HG03520 (cell line): ENCODE data around the gene LHX5.

Experiments used
- ATAC-seq: cut with Tn5 transposase; IDR thresholded peaks from one replicate; pipeline ENCODE4 v1.9.1; 2021; ENCODE audit warnings: mild to moderate bottlenecking, moderate library complexity; ENCODE audit not compliant: unreplicated experiment

Gene LHX5

DNA sequence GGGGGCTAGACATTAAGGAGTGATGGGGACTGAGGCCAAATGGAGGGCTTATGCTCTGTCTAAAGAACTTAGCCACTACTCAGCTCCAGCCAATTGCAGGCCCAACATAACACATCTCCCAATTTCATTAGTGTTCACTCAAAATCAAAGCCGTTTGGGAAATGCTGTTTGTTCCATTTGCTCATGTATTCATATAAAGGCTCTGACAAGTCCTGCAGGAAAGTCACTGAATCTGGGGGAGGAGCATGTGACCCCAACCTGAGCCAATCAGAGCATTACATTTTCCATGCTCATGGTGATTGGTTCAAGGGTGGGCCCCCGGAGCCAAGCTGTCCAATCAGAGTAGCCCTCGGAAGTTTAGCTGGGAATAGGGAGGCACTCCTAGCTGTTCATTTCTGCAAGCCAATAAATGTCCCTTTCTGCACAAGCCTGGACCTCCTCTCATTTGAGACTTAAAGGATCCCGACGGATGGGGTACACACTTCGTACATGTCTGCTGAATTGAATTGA is 28.6 kb downstream of the LHX5 start:
- no peak for ATAC-seq

DNA sequence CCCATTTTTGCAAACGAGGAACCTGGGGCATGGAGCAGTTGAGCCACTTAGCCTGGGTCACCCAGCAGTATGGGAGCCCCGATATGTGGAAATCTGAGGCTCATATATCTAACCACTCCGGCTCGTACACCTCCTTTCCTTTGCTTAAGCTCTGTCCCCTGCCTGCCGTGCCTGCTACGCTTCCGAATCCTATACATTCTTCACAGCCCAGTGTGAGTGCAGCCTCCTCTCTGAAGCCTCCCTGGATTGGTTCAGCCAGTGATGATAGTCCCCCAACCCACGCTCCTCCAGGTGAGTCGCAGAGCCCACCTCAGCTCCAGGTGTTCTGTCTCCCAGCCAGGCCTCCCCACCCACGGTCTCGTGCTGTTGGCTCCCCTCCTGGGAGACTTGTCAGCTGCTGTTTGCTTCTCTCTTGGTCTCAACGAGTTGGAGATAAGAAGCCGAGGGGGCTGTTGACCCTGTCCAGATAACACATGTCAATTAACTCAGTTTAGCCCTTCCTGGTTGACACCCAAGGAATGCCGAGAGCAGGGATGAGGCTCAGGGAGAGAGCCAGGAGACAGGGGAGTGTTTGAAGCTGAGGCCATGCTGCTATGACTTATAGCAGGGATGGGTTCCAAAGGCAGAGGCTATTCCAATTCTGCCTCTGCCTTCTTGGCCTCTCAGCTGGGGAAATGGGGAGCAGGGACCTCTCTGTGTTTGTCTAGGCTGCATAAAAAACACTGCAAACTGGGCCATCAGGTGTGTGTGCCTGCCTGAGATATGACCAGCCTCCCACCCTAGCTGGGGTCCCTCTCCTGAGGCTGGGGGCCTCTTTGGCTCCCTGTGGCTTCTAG is 30.5 kb downstream of the LHX5 start:
- no peak for ATAC-seq

DNA sequence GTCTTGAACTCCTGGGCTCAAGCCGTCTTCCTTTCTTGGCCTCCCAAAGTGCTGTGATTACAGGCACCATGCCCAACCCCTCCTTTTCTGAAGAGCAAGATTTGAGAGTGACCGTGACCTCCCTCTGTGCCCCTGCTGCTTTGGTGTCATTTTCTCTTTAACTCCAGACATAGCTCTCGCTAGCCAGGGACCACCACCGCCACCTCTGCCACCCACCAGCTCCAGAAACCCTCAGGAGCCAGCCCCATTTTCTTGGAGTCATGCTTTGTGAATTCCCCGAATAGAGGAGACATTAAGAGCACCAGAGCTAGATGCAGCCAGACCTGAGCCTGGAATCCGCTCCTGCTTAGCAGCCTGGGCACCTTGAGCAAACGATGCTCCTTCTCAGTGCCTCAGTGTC is 31.3 kb downstream of the LHX5 start:
- no peak for ATAC-seq

DNA sequence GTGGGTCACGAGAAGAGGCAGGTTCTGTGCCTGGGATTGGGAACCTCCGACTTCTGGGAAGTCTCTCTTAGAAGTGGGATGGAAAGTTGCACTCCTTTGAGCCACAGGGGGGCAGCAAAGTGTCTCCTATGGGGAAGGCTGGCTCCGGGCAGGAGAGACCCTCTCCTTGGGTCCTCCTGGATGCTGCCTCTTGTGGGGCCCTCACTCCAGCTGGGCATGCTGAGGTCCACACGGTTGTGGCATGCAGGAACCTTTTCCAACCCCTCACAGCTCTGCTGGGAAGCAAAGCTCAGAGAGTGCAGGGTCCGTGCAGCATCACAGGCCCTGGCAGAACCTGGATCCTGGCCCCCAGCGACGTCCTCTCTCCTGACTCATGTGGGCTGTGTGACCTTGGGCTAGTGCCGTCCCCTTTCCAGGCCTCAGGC is 32.1 kb downstream of the LHX5 start:
- no peak for ATAC-seq

DNA sequence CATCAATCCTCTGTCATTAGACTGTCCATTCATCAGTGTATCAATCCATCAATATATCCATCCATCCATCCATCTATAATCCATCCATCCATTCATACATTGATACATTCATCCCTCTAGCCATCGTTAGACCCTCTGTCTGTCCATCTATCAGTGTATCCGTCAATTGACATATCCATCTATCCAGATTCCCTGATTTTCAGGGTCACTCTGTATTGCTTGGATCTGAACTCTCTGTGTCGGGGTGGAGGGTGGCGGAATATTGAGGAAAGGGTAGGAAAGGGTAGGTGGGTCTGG is 32.4 kb downstream of the LHX5 start:
- no peak for ATAC-seq

DNA sequence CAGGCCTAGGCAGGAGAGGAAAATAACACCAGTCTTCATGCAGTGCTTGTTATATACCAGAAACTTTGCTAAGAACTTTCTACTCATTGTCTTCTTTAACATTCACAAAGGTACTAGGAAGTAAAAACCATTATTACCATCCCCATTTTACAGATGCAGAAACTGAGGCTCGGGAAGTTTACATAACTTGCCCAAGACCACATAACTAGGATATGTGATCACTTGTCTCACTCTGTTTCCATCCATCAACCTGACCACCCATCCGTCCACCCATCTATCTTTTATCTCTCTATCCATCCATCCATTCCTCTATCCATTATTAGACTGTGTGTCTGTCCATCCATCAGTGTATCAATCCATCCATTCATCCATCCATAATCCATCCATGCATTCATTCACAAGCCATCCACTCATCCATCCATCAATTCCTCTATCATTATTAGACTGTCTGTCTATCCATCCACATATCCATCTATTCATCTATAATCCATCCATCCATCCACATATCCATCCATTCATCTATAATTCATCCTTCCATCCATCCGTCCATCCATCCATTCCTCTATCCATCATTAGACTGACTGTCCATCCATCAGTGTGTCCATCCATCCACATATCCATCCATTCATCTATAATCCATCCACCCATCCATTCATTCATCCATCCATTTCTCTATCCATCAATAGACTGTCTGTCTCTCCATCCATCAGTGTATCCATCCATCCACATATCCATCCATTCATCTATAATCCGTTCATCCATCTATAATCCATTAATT is 33.0 kb downstream of the LHX5 start:
- ATAC-seq: no peak

DNA sequence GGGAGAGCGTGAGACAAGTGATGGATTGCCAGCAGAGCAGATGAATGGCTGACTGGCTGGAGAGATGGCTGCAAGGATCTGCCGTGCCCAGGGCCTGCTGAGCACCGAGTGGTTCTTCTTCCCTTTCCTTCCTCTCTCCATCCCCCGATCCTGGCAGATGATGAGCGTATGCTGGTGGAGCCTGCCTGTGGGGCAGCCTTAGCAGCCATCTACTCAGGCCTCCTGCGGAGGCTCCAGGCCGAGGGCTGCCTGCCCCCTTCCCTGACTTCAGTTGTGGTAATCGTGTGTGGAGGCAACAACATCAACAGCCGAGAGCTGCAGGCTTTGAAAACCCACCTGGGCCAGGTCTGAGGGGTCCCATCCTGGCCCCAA is 34.0 kb downstream of the LHX5 start:
- ATAC-seq: no peak

DNA sequence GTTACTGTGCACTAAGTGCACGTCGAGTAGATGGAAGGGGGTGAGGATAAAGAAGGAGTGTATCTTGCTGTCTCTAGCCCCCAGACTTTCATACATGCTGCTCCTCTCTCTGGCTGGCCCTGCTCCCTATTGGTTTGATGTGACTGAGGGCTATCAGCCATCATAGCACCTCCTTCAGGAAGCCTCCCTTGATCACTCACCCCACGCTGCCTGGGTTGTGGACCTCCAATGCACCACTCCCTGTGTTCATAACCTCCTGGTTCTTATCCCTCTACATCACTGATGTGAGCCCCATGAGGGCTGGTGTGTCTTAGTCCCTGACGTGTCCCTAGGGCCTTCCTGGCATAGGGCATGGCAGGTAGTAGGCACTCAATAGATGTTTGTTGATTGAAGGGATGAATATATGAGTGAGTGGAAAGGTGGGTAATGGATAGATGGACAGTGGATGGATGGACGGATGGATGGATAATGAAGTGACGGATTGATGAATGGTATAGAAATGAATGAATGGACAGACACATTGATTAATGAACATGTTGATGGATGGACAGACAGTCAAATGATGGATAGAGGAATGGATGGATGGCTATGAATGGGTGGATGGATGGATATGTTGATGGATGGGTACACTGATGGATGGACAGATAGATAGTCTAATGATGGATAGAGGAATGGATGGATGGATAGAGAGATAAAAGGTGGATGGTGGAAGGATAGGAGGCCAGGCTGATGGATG is 34.5 kb downstream of the LHX5 start:
- ATAC-seq: no peak

DNA sequence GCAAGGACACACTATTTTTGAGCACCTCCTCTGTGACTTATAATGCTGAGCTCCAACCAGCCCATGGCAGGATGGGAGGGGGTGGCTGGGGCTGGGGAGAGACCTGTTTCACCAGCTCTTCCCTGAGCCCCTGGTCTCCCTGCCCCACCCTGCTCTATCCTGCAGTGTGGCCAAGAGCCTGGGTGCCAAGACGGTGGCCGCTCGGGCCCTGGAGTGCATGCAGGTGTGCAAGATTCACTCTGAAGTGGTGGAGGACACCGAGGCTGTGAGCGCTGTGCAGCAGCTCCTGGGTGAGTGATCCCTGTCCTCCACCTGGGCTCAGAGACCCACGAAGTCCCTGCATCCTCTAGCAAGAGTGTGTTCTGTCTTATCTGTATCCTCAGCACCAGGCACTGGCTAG is 35.1 kb downstream of the LHX5 start:
- no peak for ATAC-seq

DNA sequence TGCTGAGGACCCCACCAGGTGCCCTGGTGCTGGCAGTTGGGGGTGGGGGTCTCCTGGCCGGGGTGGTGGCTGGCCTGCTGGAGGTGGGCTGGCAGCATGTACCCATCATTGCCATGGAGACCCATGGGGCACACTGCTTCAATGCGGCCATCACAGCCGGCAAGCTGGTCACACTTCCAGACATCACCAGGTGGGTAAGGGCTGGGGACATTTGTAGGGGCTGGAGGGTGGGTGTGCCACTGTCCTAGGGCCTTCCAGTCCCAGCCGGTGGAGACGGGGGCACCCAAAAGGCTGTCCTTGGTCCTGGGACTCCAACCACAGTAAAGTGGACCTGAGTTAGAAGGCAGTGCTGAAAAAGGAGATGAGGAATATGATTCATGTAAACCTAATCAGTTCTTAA is 36.3 kb downstream of the LHX5 start:
- no peak for ATAC-seq

DNA sequence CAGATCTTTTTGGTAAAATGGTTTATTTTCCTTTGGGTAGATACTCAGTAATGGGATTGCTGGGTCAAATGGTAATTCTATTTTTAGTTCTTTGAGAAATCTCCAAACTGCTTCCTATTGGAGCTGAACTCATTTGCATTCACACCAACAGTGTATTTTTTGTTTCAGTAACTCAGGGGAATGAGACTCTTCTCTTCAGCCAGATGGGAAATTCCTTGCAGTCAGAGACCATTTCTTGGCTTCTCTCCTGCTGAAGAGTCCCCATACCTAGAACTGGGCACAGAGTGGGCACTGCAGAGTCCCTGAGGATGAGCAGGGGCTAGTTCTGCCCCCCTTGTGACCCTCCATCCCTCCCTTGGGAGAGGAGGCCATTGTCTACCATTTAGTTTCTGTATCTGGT is 38.7 kb downstream of the LHX5 start:
- ATAC-seq: no peak

DNA sequence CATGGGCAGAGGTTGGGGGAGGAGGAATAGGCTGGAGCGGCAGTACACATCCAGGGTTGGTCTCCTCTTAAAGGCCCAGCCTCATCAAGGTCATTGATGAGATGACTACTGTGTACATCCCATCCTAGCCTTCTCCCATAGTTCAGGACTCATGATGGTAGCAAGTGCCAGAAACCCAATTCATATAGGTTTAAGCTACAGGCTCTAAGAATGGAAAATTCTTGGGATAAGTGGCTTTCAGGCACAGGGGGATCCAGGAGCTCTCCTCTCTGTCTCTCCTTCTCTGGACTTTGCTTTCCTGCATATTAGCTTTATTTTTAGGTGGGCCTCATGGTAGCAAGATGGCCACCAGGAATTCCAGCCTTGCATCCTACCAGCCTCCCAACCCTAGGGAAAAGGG is 43.2 kb downstream of the LHX5 start:
- ATAC-seq: no peak

DNA sequence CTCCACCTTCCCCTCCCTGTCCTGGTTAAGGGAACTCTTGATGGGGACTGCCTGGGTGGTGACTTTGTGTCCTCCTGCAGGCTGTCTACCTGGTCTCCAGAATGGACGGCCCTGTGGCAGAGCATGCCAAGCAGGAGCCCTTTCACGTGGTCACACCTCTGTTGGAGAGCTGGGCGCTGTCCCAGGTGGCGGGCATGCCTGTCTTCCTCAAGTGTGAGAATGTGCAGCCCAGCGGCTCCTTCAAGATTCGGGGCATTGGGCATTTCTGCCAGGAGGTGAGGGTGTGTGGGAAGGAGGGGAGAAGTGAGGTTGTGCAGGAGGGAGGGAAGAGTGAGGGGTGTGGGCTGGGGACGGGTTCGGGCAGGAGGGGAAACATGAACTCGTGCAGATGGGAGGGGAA is 43.8 kb downstream of the LHX5 start:
- no peak for ATAC-seq

DNA sequence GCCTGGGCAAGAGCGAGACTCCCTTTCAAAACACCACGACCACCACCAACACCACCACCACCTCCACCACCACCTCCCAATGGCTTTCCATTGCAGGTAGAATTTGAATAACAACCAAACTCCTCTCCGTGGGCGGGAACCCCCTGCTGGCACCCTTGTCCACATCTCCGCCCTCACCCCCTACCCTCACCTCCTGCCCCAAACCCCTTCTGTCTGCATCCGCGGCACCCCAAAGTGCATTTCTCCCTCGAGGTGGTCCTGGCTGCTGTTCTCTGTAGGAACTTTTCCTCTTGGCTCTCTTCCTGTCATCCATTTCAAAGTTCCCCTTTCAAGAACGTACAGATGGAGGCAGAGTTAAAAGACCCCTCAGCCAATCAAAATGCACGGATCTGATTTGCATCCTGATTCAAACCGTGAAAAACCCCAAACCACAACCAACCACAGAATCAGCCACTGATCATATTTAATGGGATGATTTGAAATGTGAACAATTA is 45.7 kb downstream of the LHX5 start:
- no peak for ATAC-seq

DNA sequence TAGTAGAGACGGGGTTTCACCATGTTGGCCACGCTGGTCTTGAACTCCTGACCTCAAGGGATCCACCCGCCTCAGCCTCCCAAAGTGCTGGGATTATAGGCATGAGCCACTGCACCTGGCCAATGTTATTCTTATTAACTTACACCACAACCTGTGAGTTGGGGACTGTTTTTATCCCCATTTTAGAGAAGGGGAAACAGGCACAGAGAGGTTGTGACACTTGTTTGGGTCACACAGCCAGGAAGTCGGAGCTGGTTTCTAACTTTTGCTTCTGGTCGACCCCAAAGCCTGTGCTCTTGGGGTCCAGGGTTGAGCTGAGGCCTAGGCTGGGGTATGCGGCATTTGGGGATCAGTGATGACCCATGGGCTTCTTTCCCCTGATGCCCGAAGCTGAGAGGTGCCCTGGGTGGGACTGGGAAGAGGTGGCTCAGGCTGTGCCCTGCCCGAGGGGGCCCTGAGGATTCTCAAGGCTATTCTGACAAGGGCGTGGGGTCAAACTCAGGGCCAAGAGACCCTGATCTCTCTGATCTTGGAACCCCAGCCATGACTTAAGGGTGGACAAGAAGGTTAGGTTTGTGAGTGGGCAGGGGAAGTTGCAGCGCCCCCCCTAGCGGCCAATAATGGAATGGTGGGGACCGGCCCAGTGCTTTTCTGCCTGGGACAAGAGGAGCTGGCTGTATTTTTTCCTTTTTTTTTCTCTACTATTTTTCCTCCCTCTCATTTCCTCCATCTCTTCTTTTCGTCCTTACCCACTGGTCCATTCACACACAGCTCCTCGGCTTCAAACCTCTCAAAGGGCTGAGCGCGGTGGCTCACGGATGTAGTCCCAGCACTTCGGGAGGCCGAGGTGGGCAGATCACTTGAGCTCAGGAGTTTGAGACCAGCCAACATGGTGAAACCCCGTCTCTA is 46.5 kb downstream of the LHX5 start:
- no peak for ATAC-seq

DNA sequence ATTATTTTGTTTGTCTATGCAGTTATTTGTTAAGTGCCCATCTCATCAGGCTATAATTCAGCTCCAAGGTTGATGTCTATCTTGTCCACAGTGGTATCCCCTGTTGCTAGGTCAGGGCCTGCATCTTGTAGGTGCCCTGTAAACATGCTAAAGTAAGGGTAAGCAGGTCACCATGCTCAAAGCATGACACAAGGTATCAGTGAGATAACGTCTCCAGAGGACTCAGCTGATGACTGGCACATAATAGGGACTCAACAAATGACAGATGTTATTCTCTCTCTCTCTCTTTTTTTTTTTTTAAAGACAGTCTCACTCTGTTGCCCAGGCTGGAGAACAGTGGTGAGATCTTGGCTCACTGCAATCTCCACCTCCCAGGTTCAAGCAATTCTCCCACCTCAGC is 47.2 kb downstream of the LHX5 start:
- no peak for ATAC-seq

DNA sequence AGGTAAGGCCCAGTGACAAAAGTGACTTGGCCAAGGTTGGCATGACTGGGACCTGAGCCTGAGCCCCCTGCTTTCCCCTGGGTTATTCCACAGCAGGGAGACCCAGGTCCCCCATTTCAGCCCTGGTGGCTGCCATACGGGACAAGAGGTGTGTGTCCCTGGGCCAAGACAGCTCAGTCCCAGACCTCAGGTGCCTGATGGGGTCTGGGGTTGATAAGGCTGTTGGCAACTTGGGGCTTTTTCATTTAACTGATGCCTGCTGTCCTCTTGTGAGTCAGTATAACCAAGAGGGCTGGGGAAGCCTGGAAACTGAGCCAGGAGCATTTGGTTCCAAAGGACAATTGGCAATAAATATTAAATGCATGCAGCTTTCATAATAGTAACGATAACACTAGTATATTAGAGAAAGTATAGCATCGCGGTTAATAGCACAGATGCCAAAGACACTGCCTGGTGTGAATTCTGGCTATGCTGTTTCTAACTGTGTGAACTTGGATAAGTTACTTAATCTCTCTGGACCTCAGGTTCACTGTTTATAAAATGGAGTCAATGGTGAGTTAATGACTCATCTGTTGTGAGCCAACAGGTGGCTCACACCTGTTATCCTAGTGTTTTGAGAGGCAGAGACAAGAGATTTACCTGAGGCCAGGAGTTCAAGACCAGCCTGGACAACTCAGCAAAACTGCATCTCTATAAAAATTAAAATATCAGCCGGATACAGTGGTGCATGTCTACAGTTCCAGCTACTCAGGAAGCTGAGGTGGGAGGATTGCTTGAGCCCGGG is 48.6 kb downstream of the LHX5 start:
- ATAC-seq: no peak

DNA sequence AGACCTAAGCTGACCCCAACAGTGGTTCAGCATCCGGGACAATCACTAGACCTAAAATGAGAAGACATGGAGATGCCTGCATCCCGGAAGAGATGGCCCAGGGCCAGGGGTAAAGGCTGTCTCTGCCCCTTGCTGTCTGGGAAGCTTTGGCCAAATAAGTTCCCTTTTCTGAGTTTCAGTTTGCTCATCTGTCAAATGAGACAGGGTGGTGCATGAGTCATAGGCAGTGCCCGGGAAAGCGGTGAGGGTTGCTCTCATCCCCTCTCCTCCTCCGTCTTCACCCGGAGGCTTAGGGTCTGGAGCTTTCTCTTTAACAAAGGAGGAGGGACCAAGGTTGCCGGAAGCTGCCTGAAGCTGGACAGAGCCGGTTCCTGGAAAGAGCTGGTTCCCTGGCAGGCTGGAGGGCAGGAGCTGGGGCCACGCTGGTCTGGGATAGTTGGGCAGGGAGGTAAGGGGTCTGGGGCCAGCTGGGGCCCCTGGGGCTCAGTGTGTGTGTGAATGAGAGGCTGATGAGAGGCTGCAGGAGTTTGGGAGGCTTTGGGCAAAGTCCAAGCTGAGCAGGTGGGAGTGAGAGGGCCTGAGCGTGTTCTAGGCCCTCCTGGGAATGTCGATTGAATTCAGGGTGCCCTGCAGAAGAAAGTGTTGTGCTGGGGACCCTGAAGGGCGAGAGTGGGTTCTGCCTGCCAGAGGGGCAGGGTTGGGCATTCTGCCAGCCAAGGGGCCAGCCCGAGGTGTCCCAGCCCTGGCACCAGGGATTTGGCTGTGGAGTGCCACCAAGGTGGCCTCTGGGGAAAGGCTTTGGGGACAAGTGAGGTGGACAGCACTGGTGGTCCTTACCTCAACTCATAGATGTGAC is 49.4 kb downstream of the LHX5 start, which contains the start of gene SDSL:
SDSL (plus strand) TSS at position 351 of the 856 bp plus-strand sequence. CDS start 5,603 bp downstream, outside the sequence.
- peak; percentile 80 for ATAC-seq
